ENCODE data around the gene DRC7.
"Not testable (repeated sequence)": the region's sequence is repeated elsewhere in the genome, so short reads cannot be mapped to it uniquely, and the experiment has no call there.

DRC7 gene

GRCh38 chr16:57658878-57659674 is 35.5 kb upstream of the DRC7 start:
- DNase-seq = no peak

GRCh38 chr16:57660715-57661463 is 33.7 kb upstream of the DRC7 start:
- no peak for DNase-seq

DNA sequence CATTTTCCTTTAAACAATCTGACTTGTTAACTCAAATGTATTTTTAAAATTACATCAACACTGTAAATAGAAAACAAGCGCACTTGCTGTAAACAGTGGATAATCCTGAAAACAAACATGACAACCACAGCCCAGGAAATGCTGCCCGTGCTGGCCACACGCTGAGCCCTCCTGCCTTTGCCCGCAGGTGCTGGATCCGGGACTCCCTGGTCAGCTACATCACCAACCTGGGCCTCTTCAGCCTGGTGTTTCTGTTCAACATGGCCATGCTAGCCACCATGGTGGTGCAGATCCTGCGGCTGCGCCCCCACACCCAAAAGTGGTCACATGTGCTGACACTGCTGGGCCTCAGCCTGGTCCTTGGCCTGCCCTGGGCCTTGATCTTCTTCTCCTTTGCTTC is 33.1 kb upstream of the DRC7 start:
- DNase-seq = no peak

DNA sequence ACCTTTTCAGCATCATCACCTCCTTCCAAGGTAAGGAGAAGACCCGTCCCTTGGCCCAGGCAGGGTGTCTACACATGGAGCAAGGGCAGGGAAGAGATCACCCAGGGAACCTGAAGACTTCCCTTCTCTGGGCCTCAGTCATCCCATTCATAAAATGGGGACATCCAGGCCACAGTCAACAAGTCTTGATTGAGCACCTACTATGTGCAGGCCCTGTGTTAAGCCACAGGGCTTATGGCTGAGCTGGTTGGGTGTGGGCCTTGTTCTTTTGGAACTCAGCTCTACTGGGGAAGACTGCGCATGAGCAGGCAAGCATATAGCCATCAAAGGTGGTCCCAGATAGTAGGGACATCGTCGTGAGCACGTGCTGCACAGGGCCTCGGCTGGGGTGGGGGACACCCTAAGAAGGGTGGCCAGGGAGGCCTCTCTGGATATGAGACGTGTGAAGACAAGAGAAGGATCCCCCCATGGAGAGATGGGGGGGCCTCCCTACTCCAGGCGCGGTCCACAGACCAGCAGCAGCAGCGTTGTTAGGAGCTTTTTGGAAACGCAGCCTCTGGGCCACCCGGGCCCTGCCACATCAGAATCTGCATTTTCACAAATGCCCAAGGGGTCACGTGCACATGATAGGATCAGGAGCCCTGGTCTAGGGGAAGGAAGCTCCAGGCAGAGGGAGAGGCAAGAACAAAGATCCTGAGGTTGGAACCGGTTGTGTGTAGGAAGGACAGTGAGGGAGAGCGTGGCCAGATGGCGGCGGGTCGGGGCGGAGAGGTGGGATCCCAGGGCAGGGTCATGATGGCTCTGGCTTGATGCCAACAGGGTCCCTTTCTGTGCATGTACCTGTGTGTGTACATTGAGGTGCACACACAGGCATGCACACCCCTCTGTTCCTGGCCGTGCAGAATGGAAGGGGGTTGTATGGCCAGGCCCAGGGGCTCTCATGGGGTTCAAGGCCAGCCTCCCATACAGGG is 32.4 kb upstream of the DRC7 start:
- DNase-seq = no peak

DNA sequence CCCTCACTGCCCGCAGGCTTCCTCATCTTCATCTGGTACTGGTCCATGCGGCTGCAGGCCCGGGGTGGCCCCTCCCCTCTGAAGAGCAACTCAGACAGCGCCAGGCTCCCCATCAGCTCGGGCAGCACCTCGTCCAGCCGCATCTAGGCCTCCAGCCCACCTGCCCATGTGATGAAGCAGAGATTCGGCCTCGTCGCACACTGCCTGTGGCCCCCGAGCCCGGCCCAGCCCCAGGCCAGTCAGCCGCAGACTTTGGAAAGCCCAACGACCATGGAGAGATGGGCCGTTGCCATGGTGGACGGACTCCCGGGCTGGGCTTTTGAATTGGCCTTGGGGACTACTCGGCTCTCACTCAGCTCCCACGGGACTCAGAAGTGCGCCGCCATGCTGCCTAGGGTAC is 31.2 kb upstream of the DRC7 start:
- peak in 1 of 56 donors; percentile 9 for DNase-seq

- DNase-seq = no peak
Observed at GRCh38 chr16:57663917-57664661, 30.5 kb upstream of the DRC7 start.

DNA sequence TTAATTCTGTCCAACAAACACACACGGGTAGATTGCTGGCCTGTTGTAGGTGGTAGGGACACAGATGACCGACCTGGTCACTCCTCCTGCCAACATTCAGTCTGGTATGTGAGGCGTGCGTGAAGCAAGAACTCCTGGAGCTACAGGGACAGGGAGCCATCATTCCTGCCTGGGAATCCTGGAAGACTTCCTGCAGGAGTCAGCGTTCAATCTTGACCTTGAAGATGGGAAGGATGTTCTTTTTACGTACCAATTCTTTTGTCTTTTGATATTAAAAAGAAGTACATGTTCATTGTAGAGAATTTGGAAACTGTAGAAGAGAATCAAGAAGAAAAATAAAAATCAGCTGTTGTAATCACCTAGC is 30.0 kb upstream of the DRC7 start:
- no peak for DNase-seq

- DNase-seq = no peak
Observed at GRCh38 chr16:57665541-57665940, 29.1 kb upstream of the DRC7 start.

GRCh38 chr16:57666353-57667047 is 28.1 kb upstream of the DRC7 start:
- DNase-seq = no peak

DNA sequence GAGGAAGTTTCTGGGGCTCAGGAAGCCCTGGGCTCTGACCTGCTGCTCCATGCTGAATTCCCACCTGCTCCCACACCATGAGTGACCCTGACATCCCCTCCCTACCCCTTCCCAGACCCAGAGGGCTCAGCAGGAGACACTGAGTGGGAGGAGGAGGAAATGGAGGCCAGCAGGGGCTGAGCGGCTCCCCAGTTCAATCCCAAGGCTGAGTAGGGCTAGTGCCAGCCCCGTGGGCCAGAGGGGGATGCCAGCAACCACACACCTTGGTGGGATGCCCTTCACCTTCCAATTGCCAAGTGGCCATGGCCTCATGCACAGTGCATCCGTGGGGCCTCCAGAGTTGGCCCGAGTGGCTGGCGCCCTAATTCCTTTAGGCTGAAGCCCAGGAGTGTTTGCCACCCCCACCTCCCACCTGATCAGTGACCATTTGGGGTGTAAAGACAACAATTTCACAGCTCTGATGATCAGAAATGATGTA is 27.5 kb upstream of the DRC7 start:
- DNase-seq = no peak

DNA sequence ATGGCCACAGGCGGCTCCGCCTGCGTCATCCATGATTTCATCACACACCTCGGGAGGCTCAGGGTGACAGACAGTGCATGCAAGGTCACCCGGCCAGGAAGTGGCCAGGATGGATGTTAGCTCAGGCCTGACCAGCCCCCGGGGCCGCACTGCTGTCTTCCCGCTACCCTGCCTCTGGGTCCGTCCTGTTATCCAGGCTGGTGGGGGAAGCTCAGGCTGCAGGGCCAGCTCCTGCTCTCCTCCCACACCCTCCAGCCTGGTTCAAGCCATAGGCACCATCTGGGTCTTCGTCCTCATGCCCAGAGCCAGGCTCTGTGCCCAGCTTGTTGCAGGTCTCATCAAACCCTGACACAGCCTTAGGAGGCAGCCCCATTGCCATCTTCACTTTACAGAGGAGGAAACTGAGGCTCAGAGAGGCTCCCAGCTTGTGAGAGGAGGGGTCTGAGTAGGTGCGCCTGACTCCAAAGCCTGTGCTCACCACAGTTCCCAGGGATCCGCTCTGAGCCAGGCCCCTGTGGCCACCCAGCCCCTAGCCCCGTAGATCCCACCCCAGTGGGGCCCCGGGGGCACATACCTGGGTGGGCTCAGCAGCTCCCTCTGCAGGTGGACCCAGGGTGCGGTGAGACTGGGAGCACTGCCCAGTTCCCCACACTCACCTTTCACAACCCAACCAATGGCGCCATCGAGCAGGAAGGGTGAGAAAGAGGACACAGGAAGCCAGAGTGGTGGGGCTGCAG is 26.9 kb upstream of the DRC7 start:
- no peak for DNase-seq

DNA sequence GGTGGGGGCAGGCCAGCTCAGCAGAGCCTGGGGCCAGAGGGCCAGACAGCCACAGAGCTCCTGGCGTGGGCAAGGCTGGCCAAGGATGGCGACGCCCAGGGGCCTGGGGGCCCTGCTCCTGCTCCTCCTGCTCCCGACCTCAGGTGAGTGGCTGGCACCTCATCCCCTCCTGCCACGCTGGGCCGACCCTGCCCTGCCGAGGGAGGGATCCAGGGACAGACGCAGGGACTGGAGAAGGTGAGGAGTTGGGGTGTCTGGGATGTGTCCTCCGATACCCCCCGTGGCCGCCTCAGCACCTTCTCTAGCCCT is 26.4 kb upstream of the DRC7 start, which contains the start of gene ADGRG3:
Gene ADGRG3, plus strand, starts transcription at position 44 of the 309 bp plus-strand sequence. Its CDS starts 42 bp downstream, at position 86.
- DNase-seq = no peak

DNA sequence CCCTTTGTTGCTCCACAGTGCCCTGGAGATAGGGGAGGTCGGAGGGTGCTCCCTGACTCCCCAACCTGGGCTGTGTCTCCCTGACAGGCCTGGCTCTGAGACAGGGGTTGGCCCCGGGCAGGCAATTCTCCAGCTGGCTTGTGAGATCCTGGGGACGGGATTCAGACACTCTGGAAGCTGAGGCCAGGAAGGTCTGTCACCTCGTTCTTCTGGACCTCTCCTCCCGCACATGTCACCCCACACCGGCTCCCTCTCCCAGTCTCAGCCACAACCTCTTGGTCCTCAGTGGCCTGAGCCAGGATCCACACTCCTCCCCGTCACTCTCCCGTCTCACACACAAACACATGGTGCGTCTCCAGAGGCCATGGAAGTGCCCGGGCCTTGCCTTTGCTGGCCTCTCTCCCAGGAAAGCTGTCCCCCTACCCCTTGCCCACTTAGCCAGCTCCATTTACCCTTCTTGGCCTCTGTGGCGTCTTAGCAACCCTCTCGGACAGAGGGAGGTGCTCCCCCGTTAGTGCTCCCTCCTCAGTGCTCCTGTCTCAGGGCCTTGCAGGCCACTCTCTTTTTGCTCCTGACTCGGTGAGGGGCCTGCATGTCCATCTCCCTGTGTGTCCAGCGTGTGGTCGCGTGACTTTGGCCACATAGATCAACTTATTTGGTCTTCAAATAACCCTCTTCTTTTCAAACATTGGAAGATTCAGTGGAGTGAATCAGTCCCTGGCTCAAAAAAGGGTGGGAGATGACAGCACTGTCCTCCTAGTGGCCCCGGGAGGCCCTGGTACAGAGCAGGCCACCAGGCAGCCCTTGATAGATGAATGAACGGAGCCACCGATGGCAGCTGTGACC is 25.8 kb upstream of the DRC7 start:
- no peak for DNase-seq

DNA sequence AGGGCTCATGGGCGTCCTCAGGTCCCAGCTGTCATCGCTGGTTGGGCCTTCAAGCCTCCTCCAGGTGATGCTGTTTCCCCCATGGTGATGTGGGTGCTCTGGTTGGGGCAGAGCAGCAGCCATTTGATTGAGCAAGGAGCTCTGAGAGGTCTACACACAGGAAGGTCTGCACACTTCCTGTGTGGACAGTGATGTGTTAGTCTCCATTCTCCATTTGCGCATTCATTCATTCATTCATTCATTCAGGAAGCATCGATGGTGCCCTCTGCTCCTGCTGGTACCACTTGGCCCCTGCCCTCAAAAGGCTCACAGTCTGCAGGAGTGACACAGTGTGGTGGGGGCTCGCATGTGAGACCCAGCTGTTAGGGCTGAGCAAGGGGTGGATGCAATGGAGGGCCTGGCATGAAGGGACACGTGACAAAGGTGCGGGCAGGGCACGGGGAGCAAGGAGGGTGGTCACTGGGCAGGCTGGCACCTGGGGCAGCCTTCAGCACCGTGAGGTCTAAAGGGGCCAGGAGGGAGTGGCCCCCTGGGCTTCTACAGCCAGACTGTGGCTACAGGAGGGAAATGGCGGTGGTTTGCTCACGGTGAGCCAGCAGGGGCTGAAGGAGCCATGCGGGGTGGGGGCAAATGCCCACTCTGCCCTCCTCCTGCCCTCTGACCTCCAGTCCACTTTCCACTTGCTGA is 25.0 kb upstream of the DRC7 start:
- DNase-seq = no peak

- DNase-seq = no peak
Observed at GRCh38 chr16:57670196-57670595, 24.4 kb upstream of the DRC7 start.

GRCh38 chr16:57671451-57671850 is 23.2 kb upstream of the DRC7 start:
- DNase-seq = not testable (repeated sequence)

DNA sequence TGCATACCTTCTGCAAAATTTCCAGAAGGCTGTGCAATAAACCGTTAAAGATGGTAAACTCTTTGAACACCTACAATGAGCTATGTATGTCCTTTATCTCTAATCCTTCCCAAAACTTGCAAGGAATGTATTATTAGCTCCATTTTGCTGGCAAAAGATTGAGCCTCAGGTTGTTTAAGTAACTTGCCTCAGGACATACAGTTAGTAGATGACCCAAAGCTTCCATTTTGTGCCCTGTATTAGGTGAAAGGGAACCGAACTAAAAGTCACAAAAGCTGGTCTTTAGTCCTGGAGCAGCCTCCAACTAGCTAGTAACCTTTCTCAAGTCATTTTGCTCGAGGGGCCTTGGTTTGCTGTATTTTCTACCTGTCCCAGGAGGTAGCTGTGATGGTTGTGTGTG is 22.2 kb upstream of the DRC7 start:
- DNase-seq = no peak

DNA sequence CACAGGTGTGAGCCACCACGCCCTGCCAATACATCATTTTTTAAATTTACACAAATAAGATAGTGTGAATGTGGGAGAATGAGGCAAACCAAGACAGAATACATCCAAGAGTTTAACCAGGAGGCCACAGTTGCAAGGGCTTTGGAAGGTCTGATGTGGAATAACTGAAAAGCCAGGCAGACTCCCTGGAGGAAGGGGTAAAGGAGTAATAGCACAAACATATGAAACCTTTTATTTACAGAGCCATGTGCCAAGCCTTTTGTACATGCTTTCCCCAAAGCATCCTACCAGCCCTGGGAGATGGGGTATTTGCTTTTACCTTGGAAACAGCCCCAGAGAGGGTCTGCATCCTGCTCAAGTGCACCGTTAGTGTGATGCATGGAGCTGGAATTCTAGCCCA is 21.8 kb upstream of the DRC7 start:
- no peak for DNase-seq
